Measurements from ENCODE around the gene ATAD1.
"Not testable (repeated sequence)": the region's sequence is repeated elsewhere in the genome, so short reads cannot be mapped to it uniquely, and the experiment has no call there.

The ATAD1 gene

DNA sequence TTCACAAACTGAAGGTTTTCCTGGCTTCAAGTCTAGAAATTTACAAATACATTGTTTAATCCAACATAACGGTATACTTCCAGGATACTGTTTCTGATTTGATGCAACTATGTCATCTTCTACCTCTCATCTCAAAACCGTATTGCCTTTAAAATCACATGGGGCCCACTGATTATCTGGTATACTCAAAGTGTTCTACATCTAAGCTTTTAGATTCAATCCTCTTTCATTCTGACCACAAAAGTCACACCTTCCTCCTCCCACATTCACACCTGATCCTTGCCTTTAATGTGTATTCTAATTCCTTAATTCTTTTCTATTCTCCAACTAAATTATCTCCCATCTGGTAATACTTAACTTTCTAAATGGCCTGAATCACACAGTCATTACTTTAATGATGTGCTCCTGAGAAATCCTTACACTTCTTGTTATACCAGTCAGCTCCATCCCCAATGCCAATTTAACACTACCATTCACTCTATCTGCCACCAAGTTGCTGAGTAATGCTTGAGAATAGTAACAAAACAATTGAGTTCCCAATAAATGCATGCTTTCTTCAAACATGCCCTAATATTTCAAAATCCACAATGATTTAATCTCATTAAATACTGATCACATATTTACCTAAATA is 13.0 kb downstream of the ATAD1 start:
- Histone ChIP-seq H3K79me2 (ENCODE audit: control insufficient read depth, low read length) (peaks cover 81% of the 10 kb centered on the region), H3K27me3 (ENCODE audit: control insufficient read depth, low read length) (no peaks in the 10 kb centered on the region), H3K27ac (ENCODE audit: low read depth, low read length) (no peak overlapping the region), H3K9me3 (ENCODE audit: control insufficient read depth, insufficient read depth, low read length) (peaks cover 13% of the 10 kb centered on the region), H3F3A (ENCODE audit: control insufficient read depth, insufficient read depth) (no peaks in the 10 kb centered on the region; the same call in 1 of the 2 replicates), H4K20me1 (ENCODE audit: control insufficient read depth, insufficient read depth, low read depth, low read length) (no peaks in the 10 kb centered on the region), H3K4me1 (ENCODE audit: control insufficient read depth, low read length) (no peaks in the 10 kb centered on the region), H3K4me2 (ENCODE audit: low read length) (no peak overlapping the region), H3K4me3 (ENCODE audit: low read length) (no peak overlapping the region), H3K36me3 (ENCODE audit: control insufficient read depth, low read length) (peaks cover 96% of the 10 kb centered on the region), H3K9me2 (replicated peaks; ENCODE audit: control insufficient read depth, low read length) (no peaks in the 10 kb centered on the region)
- no peak for TF ChIP-seq EZH2phosphoT487 (IDR thresholded peaks at IDR 0.05; ENCODE audit: borderline replicate concordance, low read length)
- TF ChIP-seq, protein P1, sequence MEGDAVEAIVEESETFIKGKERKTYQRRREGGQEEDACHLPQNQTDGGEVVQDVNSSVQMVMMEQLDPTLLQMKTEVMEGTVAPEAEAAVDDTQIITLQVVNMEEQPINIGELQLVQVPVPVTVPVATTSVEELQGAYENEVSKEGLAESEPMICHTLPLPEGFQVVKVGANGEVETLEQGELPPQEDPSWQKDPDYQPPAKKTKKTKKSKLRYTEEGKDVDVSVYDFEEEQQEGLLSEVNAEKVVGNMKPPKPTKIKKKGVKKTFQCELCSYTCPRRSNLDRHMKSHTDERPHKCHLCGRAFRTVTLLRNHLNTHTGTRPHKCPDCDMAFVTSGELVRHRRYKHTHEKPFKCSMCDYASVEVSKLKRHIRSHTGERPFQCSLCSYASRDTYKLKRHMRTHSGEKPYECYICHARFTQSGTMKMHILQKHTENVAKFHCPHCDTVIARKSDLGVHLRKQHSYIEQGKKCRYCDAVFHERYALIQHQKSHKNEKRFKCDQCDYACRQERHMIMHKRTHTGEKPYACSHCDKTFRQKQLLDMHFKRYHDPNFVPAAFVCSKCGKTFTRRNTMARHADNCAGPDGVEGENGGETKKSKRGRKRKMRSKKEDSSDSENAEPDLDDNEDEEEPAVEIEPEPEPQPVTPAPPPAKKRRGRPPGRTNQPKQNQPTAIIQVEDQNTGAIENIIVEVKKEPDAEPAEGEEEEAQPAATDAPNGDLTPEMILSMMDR (IDR thresholded peaks at IDR 0.05; ENCODE audit: low read depth, low read length, poor library complexity, severe bottlenecking): no peak

DNA sequence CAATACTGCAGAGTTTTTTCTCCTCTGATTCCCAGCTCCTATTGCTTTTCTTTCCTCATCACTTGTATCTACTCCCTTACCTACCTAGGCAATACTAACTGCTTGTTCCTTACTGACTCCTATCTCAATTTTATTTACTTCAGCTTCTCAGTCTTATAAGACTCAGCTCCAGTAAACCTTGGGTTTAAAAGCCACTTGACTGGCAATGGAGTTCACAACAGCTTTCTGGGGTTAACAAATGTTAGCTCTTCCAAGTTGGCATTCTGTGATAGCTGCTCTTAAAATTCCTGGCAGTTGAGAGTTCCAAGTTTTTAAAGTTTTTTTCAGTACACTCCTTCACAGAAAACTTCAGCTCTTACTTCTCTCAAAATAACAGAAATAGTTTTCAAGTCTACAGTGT is 14.2 kb downstream of the ATAD1 start:
- Histone ChIP-seq H3K79me2 (ENCODE audit: control insufficient read depth, low read length) (peaks cover 75% of the 10 kb centered on the region), H3K27me3 (ENCODE audit: control insufficient read depth, low read length) (no peaks in the 10 kb centered on the region), H3K4me1 (ENCODE audit: control insufficient read depth, low read length) (no peaks in the 10 kb centered on the region), H3K36me3 (ENCODE audit: control insufficient read depth, low read length) (peaks cover 92% of the 10 kb centered on the region), H3K9me2 (replicated peaks; ENCODE audit: control insufficient read depth, low read length) (no peaks in the 10 kb centered on the region), H3K4me2 (ENCODE audit: low read length) (no peak overlapping the region), H3K4me3 (ENCODE audit: low read length) (no peak overlapping the region), H3K9me3 (ENCODE audit: control insufficient read depth, insufficient read depth, low read length) (peaks cover 13% of the 10 kb centered on the region), H3K27ac (ENCODE audit: low read depth, low read length) (no peak overlapping the region), H3F3A (ENCODE audit: control insufficient read depth, insufficient read depth) (no peaks in the 10 kb centered on the region; the same call in 1 of the 2 replicates), H4K20me1 (ENCODE audit: control insufficient read depth, insufficient read depth, low read depth, low read length) (no peaks in the 10 kb centered on the region)
- TF ChIP-seq, protein P1 (IDR thresholded peaks at IDR 0.05; ENCODE audit: low read depth, low read length, poor library complexity, severe bottlenecking): no peak
- TF ChIP-seq EZH2phosphoT487 (IDR thresholded peaks at IDR 0.05; ENCODE audit: borderline replicate concordance, low read length): no peak

DNA sequence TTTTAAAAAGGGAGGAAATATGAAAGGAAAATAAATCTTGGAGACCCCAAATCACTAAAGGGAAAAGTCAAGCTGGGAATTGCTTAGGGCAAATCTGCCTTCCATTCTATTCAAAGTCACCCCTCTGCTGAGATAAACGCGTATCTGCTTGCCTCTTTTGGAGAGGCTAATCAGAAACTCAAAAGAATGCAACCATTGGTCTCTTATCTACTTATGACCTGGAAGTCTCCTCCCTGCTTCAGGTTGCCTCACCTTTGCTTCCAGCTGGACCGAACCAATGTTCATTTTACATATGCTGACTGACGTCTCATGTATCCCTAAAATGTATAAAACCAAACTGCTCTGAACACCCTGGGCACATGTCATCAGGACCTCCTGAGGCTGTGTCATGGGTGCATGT is 14.7 kb downstream of the ATAD1 start:
- no peak overlapping the region for H3K4me3 ChIP-seq (ENCODE audit: low read length)
- peaks cover 91% of the 10 kb centered on the region for H3K36me3 ChIP-seq (ENCODE audit: control insufficient read depth, low read length)
- no peaks in the 10 kb centered on the region for H3K27me3 ChIP-seq (ENCODE audit: control insufficient read depth, low read length)
- TF ChIP-seq, protein P1 (IDR thresholded peaks at IDR 0.05; ENCODE audit: low read depth, low read length, poor library complexity, severe bottlenecking): no peak
- no peak for TF ChIP-seq EZH2phosphoT487 (IDR thresholded peaks at IDR 0.05; ENCODE audit: borderline replicate concordance, low read length)
- H3K27ac ChIP-seq (ENCODE audit: low read depth, low read length): no peak overlapping the region
- H3K4me2 ChIP-seq (ENCODE audit: low read length): no peak overlapping the region
- H3F3A ChIP-seq (ENCODE audit: control insufficient read depth, insufficient read depth): no peaks in the 10 kb centered on the region; the same call in 1 of the 2 replicates
- no peaks in the 10 kb centered on the region for H3K9me2 ChIP-seq (replicated peaks; ENCODE audit: control insufficient read depth, low read length)
- H4K20me1 ChIP-seq (ENCODE audit: control insufficient read depth, insufficient read depth, low read depth, low read length): no peaks in the 10 kb centered on the region
- H3K4me1 ChIP-seq (ENCODE audit: control insufficient read depth, low read length): 0 out of 2 replicates have a peak, but pooled peaks cover 3% of the 10 kb centered on the region
- peaks cover 13% of the 10 kb centered on the region for H3K9me3 ChIP-seq (ENCODE audit: control insufficient read depth, insufficient read depth, low read length)
- H3K79me2 ChIP-seq (ENCODE audit: control insufficient read depth, low read length): peaks cover 75% of the 10 kb centered on the region

DNA sequence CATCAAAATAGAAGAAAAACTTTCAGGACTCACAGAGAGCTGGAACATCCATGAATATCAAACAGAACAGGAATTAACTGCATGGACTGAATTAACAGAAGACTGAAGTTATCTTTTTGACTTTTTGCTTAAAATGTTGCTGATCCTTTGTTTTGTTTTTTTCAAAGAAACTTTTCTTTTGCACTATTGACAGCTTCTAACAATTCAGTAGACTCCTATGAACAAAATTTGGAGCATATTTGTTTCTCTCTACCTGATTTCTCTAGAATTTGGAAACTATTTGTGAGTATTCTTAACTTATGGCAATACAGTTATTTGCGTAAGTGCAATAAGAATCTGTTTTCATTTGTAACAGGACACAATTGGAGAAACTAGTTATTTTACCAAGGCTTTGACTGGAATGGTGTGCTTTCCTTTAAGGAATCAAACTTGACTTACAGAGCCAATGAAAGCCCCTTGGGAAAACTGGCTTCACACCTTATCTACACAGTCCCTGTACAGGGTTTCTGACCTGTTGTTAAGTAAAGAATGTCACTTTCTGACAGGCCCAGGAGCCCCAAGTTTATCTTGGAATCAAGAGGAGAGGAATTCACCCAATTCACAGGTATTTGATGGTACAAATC is 16.1 kb downstream of the ATAD1 start:
- not testable (repeated sequence) for H3F3A ChIP-seq (ENCODE audit: control insufficient read depth, insufficient read depth); H4K20me1 ChIP-seq (ENCODE audit: control insufficient read depth, insufficient read depth, low read depth, low read length); H3K4me1 ChIP-seq (ENCODE audit: control insufficient read depth, low read length); H3K27me3 ChIP-seq (ENCODE audit: control insufficient read depth, low read length); H3K4me2 ChIP-seq (ENCODE audit: low read length); H3K4me3 ChIP-seq (ENCODE audit: low read length); H3K27ac ChIP-seq (ENCODE audit: low read depth, low read length); H3K9me2 ChIP-seq (replicated peaks; ENCODE audit: control insufficient read depth, low read length)
- peaks cover 76% of the 10 kb centered on the region for H3K79me2 ChIP-seq (ENCODE audit: control insufficient read depth, low read length)
- peaks cover 13% of the 10 kb centered on the region for H3K9me3 ChIP-seq (ENCODE audit: control insufficient read depth, insufficient read depth, low read length)
- H3K36me3 ChIP-seq (ENCODE audit: control insufficient read depth, low read length): peaks cover 91% of the 10 kb centered on the region
